Activated CD8-positive, alpha-beta T cell treated with anti-CD3 and anti-CD28 coated beads for 36 hours (primary cell): Measurements from ENCODE around the gene IFNK. TPM values are rescaled to one million over a fixed set of nuclear protein-coding genes. Genes with fewer than 3 reads are reported as not detected.

Source experiments
- ATAC-seq: fragments of 200-7000 bp; cut with Tn5 transposase; one replicate; pipeline ENCODE4 v1.10.0; 2021; ENCODE audit warnings: mild to moderate bottlenecking, moderate library complexity
- CTCF ChIA-PET: fragments of 350-600 bp; sonication (Branson Sonifier 250); formaldehyde crosslinking; loops from one replicate; lab custom pipeline; 2021; ENCODE audit warnings: antibody characterized with exemption; lab: Charles Lee
- POLR2A ChIA-PET: fragments of 350-600 bp; sonication (Branson Sonifier 250); formaldehyde crosslinking; loops from one replicate; lab custom pipeline; 2021; ENCODE audit warnings: antibody characterized with exemption; lab: Charles Lee
- DNase-seq: peaks from one replicate; pipeline ENCODE4 v3.0.0-alpha.2; 2020
- H3K27ac Mint-ChIP-seq: one replicate; pipeline ENCODE4 v1.8.0; 2021; ENCODE audit warnings: mild to moderate bottlenecking, mixed read lengths
- H3K27me3 Mint-ChIP-seq: one replicate; pipeline ENCODE4 v1.8.0; 2021; ENCODE audit warnings: mixed read lengths
- H3K36me3 Mint-ChIP-seq: one replicate; pipeline ENCODE4 v1.8.0; 2021; ENCODE audit warnings: low read depth, mixed read lengths
- H3K4me1 Mint-ChIP-seq: one replicate; pipeline ENCODE4 v1.8.0; 2021; ENCODE audit warnings: low read depth, mixed read lengths
- H3K4me3 Mint-ChIP-seq: one replicate; pipeline ENCODE4 v1.8.0; 2021; ENCODE audit warnings: mild to moderate bottlenecking, moderate library complexity, mixed read lengths
- H3K9me3 Mint-ChIP-seq: one replicate; pipeline ENCODE4 v1.8.0; 2021; ENCODE audit warnings: mixed read lengths
- CTCF ChIP-seq: fragments of 200-600 bp; IDR thresholded peaks from one replicate; pipeline ENCODE4 v1.8.0; 2022; ENCODE audit warnings: antibody characterized with exemption, mild to moderate bottlenecking
- intact Hi-C: fragments of 100-400 bp; cut with micrococcal nuclease; formaldehyde crosslinking; loops from one replicate; pipeline ENCODE4 v1.10.0; 2022
- total RNA-seq, 2 experiments: library from RNA; stranded (reverse); gene quantifications; one replicate each; pipeline ENCODE4 v1.2.3, GENCODE V29; 2021

IFNK gene
- total RNA-seq, 2 experiments from 2014 or later: not detected

- DNase-seq: no peak
- H3K27me3 Mint-ChIP-seq: no peaks in the 10 kb centered on the region
- CTCF ChIA-PET: interaction anchor here (0.8 kb wide), 1 partner anchor 10 kb away, joined by 4 read pairs; no protein-coding TSS in a partner anchor
- no peak overlapping the region for H3K27ac Mint-ChIP-seq
- peaks cover 42% of the 10 kb centered on the region for H3K4me1 Mint-ChIP-seq
- ATAC-seq: no peak
- no peaks in the 10 kb centered on the region for H3K9me3 Mint-ChIP-seq
- no peak overlapping the region for H3K4me3 Mint-ChIP-seq
- intact Hi-C loops: no loop called here
- H3K36me3 Mint-ChIP-seq: peaks cover 16% of the 10 kb centered on the region
- no peak for TF ChIP-seq CTCF
- POLR2A ChIA-PET: no interaction called here
These were observed 45.3 kb downstream of the IFNK start for GRCh38 chr9:27569406-27569805.

- H3K36me3 Mint-ChIP-seq: peaks cover 8% of the 10 kb centered on the region
- H3K4me3 Mint-ChIP-seq: no peak overlapping the region
- ATAC-seq: no peak
- CTCF ChIA-PET: interaction anchor here (1.0 to 1.5 kb wide), 3 partner anchors 9 to 42 kb away, joined by 3 to 5 read pairs (median 4); partner anchors contain the start of gene MOB3B
- no peak overlapping the region for H3K27ac Mint-ChIP-seq
- intact Hi-C loops: loop anchor here (10.0 kb wide), 1 partner anchor 56 kb away; no protein-coding TSS in a partner anchor
- H3K9me3 Mint-ChIP-seq: no peaks in the 10 kb centered on the region
- DNase-seq: no peak
- POLR2A ChIA-PET: interaction anchor here (1.1 kb wide), 1 partner anchor 8 kb away, joined by 3 read pairs; no protein-coding TSS in a partner anchor
- H3K27me3 Mint-ChIP-seq: no peaks in the 10 kb centered on the region
- TF ChIP-seq CTCF: no peak
- peaks cover 34% of the 10 kb centered on the region for H3K4me1 Mint-ChIP-seq
These were observed 46.9 kb downstream of the IFNK start for GRCh38 chr9:27571011-27571410.

GRCh38 chr9:27572061-27572460 lies 48.0 kb downstream of the IFNK start:
- peaks cover 3% of the 10 kb centered on the region for H3K36me3 Mint-ChIP-seq
- DNase-seq: no peak
- ChIA-PET CTCF (interaction anchor here (1.0 to 1.5 kb wide), 3 partner anchors 9 to 43 kb away, joined by 4 to 5 read pairs (median 5); partner anchors contain the start of gene MOB3B), POLR2A (interaction anchor here (1.0 to 1.4 kb wide), 5 partner anchors 9 to 622 kb away, joined by 3 to 4 read pairs (median 3); partner anchors contain the start of gene MOB3B)
- no peak for TF ChIP-seq CTCF
- peak overlapping the region; percentile 98 for H3K27ac Mint-ChIP-seq
- no peaks in the 10 kb centered on the region for H3K9me3 Mint-ChIP-seq
- ATAC-seq: no peak
- no peaks in the 10 kb centered on the region for H3K27me3 Mint-ChIP-seq
- peaks cover 29% of the 10 kb centered on the region for H3K4me1 Mint-ChIP-seq
- H3K4me3 Mint-ChIP-seq: peak overlapping the region; percentile 88
- intact Hi-C loops: loop anchor here (10.0 kb wide), 1 partner anchor 57 kb away; no protein-coding TSS in a partner anchor

- no peak for TF ChIP-seq CTCF
- Mint-ChIP-seq H3K9me3 (no peaks in the 10 kb centered on the region), H3K27ac (peak overlapping the region; percentile 98), H3K36me3 (peaks cover 1% of the 10 kb centered on the region), H3K27me3 (no peaks in the 10 kb centered on the region), H3K4me1 (peaks cover 27% of the 10 kb centered on the region), H3K4me3 (peak overlapping the region; percentile 88)
- ChIA-PET CTCF (interaction anchor here (1.4 kb wide), 1 partner anchor 10 kb away, joined by 5 read pairs; no protein-coding TSS in a partner anchor), POLR2A (interaction anchor here (0.6 to 1.7 kb wide), 7 partner anchors 10 to 622 kb away, joined by 3 to 8 read pairs (median 4); partner anchors contain the start of gene MOB3B)
- DNase-seq (peak; percentile 76), ATAC-seq (peak; percentile 62)
- intact Hi-C loops: loop anchor here (10.0 kb wide), 1 partner anchor 58 kb away; no protein-coding TSS in a partner anchor
These were observed 48.5 kb downstream of the IFNK start for GRCh38 chr9:27572566-27572917.
